ENCODE measurements around the gene CEP170B. TPM values are rescaled to one million over a fixed set of nuclear protein-coding genes. Genes with fewer than 3 reads are reported as not detected.

CEP170B gene
- total RNA-seq, 2 experiments from 2014 or later, result 3.0 TPM

DNA sequence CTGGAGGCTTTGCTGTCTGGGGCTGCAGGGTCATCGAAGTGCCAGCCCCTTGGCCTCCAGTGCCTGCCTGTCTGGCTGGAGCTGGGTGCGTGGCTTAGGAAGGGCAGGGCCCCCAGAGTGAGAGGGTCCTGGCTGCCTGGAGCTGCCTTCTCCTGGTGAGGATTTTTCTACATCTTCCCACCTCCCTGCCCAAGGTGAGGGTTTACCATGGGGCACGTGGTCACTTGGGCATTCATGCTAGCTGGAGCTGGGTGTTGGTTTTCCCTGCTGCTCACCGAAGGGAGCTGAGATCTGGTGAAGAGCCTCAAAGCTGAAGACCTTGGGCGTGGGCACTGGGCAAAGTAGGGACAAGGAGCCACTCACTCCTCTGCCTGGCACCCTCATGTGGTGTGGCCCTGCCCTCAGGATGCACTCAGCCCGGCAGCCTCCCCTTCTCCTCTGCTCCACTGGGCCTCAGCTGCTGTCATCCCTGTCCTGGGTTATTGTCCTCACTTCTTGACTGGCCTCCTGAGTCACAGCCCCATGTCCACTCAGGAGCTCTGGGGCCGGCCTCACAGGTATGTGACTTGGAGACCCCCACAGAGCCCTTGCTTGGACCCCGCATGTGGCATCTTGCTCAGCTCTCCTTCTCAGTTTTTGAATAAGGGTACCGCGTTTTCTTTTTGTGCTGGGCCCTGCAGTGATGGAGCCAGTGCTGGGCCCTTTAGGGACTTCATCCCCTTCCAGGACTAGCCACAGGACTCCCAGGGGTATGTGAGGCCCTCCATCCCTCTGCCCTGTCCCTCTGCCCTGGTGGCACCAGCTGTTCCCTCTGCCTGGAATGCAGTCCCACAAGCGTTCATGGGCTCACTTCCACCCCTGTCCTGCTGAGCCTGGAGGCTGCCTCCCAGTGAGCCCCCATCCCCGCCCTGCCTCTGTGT lies 1.6 kb downstream of the CEP170B start:
- CTCF ChIA-PET, result interaction anchor here (0.6 kb wide), 1 partner anchor 10 kb away, joined by 3 read pairs; no protein-coding TSS in a partner anchor
- peaks cover 12% of the 10 kb centered on the region for H3K4me1 Mint-ChIP-seq
- no peaks in the 10 kb centered on the region for H3K9me3 Mint-ChIP-seq
- no peak overlapping the region for H3K27ac Mint-ChIP-seq
- no peak for DNase-seq
- peaks cover 27% of the 10 kb centered on the region for H3K27me3 Mint-ChIP-seq
- no peaks in the 10 kb centered on the region for H3K36me3 Mint-ChIP-seq (ENCODE audit: low read depth)
- H3K4me3 Mint-ChIP-seq, result peak overlapping the region; percentile 58
- POLR2A ChIA-PET, result no interaction called here

DNA sequence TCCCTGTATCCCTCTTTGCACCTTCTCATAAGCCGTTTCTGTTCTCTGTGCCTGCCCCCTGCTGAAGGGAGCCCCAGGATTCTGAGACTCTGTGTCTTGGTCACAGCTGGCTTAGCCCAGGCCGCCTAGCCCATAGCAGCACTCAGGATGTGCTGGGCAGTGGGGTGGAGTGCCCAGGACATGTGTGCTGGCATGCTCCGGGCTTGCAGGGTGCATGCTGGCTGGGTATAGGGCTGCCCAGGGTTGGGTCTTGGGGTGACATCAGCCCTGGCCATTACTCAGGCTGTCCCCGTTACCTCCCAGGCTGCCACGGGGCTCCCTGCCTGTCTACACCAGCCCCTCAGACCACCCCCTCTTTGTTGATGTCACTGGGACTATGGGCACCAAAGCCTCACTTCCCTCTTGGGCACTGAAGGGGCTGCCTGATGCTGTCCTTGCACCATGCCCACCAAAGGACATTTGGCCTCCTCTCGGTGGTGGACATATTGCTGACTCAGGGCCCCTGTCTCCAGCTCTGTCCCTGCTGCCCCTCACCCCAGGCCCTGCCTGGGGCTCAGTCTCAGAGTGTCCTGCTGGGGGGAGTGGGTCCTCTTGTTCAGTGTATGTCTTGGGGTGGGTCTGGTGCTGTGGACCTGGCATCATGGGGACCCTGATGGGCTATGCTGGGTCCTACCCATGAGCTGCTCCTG lies 2.4 kb downstream of the CEP170B start:
- H3K9me3 Mint-ChIP-seq, result no peaks in the 10 kb centered on the region
- H3K4me3 Mint-ChIP-seq, result peak overlapping the region; percentile 40
- no peaks in the 10 kb centered on the region for H3K36me3 Mint-ChIP-seq (ENCODE audit: low read depth)
- ChIA-PET CTCF (interaction anchor here (0.6 kb wide), 1 partner anchor 9 kb away, joined by 3 read pairs; no protein-coding TSS in a partner anchor), POLR2A (no interaction called here)
- peaks cover 27% of the 10 kb centered on the region for H3K27me3 Mint-ChIP-seq
- peaks cover 14% of the 10 kb centered on the region for H3K4me1 Mint-ChIP-seq
- no peak for DNase-seq
- H3K27ac Mint-ChIP-seq, result no peak overlapping the region

DNA sequence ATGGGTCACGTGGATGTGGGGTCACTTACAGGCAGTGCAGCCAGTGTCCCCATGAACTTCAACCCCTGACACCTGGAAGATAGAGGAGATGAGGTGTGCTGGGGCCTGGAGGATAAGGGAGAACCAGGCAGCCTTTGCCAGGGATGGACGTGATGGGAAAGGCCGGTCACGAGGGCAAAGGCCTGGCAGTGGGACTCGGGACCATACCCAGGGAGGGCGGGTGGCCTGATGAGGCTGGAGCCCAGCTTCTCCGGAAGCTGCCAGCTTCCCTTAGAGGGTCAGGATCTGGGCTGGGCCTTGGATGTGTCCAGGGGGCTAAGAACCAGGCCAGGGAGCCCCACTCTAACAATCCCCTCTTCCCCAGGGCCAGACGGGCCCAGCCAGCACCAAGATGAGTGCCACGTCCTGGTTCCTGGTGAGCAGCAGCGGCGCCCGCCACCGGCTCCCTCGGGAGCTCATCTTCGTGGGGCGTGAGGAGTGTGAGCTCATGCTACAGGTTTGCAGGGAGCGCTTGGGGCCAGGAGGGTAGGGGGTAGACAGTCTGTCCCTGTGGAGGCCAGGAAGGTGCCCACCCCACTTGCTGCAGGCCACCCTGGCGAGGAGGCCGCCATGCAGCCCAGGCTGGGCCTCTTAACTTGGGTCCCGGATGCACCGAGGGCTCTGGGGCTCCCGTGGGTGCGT lies 3.1 kb downstream of the CEP170B start:
- H3K27ac Mint-ChIP-seq, result no peak overlapping the region
- CTCF ChIA-PET, result interaction anchor here (0.8 kb wide), 1 partner anchor 41 kb away, joined by 3 read pairs; no protein-coding TSS in a partner anchor
- DNase-seq, result no peak
- POLR2A ChIA-PET, result no interaction called here
- peaks cover 22% of the 10 kb centered on the region for H3K27me3 Mint-ChIP-seq
- no peaks in the 10 kb centered on the region for H3K36me3 Mint-ChIP-seq (ENCODE audit: low read depth)
- peaks cover 17% of the 10 kb centered on the region for H3K4me1 Mint-ChIP-seq
- no peak overlapping the region for H3K4me3 Mint-ChIP-seq
- H3K9me3 Mint-ChIP-seq, result no peaks in the 10 kb centered on the region

DNA sequence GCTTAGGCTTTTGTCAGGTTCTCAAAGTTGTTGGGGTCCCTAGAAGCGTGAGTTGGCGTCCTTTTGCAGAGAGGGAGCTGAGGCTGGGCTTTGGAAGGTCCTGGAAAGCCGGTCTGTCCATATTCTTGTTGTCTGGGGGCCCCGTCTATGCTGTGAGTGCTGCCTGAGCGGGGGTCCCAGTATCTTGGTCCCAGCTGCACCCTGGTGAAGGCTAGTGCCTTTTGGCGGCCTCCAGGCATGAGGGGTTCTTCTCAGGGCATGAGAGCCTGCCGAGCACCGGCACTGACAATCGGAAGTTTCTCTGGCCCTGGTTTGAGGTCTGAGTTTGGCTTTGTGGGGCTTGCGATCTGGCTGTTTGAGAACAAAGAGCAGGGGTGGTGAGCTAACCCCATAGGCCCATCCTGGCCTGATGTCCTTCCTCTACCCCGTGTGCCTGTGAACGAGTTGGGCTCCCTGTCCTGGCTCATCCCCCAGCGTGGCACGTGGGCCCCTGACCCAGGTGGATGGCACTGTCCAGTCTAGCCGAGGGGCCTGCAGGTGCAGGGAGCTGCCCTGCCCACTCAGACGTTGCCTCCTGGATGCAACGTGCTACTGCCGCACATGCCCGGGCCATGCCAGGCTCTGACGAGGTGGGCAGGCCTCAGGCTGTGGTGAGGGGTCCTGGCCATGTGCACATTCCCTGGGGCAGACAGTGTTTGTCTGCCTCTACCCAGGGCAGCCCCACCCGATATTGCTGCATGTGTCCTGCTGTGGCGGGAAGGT lies 3.9 kb downstream of the CEP170B start:
- H3K4me3 Mint-ChIP-seq, result no peak overlapping the region
- POLR2A ChIA-PET, result no interaction called here
- H3K9me3 Mint-ChIP-seq, result no peaks in the 10 kb centered on the region
- CTCF ChIA-PET, result interaction anchor here (0.8 to 1.4 kb wide), 2 partner anchors 42 to 100 kb away, joined by 3 to 7 read pairs; no protein-coding TSS in a partner anchor
- no peaks in the 10 kb centered on the region for H3K36me3 Mint-ChIP-seq (ENCODE audit: low read depth)
- H3K27ac Mint-ChIP-seq, result no peak overlapping the region
- peaks cover 17% of the 10 kb centered on the region for H3K4me1 Mint-ChIP-seq
- DNase-seq, result no peak
- peaks cover 14% of the 10 kb centered on the region for H3K27me3 Mint-ChIP-seq

DNA sequence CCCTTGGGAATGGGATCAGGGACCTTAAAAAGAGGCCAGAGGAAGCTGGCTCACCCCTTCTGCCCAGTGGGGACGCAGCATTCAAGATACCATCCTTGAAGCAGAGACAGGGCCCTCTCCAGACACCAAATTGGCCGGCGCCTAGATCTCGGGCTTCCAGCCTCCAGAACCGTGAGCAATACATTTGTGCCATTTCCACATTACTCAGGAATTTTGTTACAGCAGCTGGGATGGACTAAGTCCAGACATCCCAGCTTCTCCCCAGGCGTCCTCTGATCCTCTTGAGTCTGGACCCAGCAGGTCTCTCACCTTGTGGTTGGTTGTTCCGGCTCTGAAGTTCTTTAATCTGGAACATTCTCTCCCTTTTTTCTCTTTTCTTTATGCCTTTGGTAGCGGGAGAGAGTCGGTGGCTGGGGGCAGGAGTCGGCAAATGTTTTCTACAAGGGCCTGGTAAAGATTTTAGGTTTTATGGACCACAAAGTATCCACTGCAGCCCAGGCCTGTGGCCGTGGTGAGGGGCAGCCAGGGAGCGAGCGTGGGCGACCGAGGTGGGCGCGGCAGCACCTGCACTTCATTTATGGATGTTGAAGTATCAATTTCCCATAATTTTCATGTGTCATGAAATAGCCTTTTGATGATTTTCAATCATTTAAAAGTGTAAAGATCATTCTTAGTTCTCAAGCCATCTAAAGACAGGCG lies 4.8 kb downstream of the CEP170B start:
- ChIA-PET POLR2A (no interaction called here), CTCF (interaction anchor here (1.4 kb wide), 1 partner anchor 101 kb away, joined by 7 read pairs; no protein-coding TSS in a partner anchor)
- peaks cover 9% of the 10 kb centered on the region for H3K27me3 Mint-ChIP-seq
- H3K27ac Mint-ChIP-seq, result no peak overlapping the region
- DNase-seq, result no peak
- no peak overlapping the region for H3K4me3 Mint-ChIP-seq
- H3K36me3 Mint-ChIP-seq (ENCODE audit: low read depth), result no peaks in the 10 kb centered on the region
- H3K9me3 Mint-ChIP-seq, result no peaks in the 10 kb centered on the region
- H3K4me1 Mint-ChIP-seq, result peaks cover 11% of the 10 kb centered on the region

DNA sequence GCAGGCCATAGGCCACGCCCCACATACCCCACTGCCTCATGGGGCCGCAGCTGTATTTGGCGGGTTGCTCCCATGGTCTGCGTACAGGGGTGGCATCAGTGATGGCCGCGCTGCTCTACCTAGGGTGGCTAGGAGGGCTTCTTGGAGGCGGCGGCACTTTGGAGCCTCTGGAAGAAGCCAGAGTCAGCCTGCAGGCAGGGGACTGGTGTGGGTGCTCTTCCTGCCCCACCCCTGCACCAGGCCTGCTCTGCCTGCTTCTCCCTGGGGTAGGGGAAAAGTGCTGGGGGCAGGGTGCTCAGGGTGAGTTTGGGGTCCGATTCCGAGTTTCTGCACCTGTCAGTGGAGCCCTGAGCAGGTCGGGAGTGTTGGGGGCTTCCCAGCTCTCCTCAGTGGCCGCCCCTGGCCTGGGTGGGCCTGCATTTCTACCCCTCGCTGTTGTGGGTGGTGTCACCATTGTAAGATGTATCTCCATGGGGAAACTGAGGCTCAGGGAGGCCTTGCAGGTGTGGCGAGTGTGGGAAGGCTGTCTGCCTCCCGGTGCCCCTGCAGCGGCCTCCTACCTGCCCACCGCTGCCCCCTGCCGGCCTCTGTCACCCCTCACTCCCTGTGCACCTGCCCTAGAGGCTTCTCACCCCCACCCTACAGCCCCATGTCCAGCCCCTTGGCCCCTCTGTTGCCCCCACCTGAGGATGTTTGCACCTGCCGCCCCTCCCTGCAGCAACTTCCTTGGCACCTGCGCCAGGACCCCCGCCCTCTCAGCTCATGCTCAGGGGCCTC lies 5.5 kb downstream of the CEP170B start:
- ChIA-PET CTCF (interaction anchor here (1.4 kb wide), 1 partner anchor 24 kb away, joined by 3 read pairs; no protein-coding TSS in a partner anchor), POLR2A (no interaction called here)
- H3K4me1 Mint-ChIP-seq, result peaks cover 11% of the 10 kb centered on the region
- no peaks in the 10 kb centered on the region for H3K36me3 Mint-ChIP-seq (ENCODE audit: low read depth)
- H3K9me3 Mint-ChIP-seq, result no peaks in the 10 kb centered on the region
- peaks cover 9% of the 10 kb centered on the region for H3K27me3 Mint-ChIP-seq
- peak; percentile 49 for DNase-seq
- no peak overlapping the region for H3K27ac Mint-ChIP-seq
- no peak overlapping the region for H3K4me3 Mint-ChIP-seq

DNA sequence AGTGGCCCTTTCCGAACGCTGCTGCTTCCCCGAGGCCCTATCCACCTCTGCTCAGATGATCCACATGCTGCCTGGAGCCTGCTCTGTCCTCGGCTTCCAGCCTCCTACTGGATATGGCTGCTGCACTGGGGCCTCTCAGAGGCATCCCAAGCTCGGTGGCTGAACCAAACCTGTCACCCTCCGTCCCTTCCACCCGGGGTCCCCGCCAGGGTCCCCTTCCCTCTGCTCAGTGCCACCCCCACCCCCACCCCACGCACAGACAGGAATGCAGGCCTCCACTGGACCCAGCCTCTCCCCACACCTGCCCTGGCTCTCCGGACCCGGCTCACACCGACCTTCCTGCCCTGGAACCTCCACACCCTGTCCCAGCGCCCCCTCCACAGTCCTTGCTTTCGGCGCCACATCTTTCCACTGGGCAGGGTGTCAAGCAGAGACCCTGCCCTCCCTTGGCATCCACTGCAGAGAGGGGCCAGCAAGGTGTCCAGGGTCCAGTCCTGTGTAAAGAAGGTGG lies 6.1 kb downstream of the CEP170B start:
- H3K27ac Mint-ChIP-seq, result peak overlapping the region; percentile 25
- peaks cover 11% of the 10 kb centered on the region for H3K4me1 Mint-ChIP-seq
- ChIA-PET POLR2A (no interaction called here), CTCF (interaction anchor here (1.4 kb wide), 1 partner anchor 23 kb away, joined by 3 read pairs; no protein-coding TSS in a partner anchor)
- peaks cover 9% of the 10 kb centered on the region for H3K27me3 Mint-ChIP-seq
- H3K4me3 Mint-ChIP-seq, result no peak overlapping the region
- no peaks in the 10 kb centered on the region for H3K36me3 Mint-ChIP-seq (ENCODE audit: low read depth)
- no peak for DNase-seq
- H3K9me3 Mint-ChIP-seq, result no peaks in the 10 kb centered on the region

DNA sequence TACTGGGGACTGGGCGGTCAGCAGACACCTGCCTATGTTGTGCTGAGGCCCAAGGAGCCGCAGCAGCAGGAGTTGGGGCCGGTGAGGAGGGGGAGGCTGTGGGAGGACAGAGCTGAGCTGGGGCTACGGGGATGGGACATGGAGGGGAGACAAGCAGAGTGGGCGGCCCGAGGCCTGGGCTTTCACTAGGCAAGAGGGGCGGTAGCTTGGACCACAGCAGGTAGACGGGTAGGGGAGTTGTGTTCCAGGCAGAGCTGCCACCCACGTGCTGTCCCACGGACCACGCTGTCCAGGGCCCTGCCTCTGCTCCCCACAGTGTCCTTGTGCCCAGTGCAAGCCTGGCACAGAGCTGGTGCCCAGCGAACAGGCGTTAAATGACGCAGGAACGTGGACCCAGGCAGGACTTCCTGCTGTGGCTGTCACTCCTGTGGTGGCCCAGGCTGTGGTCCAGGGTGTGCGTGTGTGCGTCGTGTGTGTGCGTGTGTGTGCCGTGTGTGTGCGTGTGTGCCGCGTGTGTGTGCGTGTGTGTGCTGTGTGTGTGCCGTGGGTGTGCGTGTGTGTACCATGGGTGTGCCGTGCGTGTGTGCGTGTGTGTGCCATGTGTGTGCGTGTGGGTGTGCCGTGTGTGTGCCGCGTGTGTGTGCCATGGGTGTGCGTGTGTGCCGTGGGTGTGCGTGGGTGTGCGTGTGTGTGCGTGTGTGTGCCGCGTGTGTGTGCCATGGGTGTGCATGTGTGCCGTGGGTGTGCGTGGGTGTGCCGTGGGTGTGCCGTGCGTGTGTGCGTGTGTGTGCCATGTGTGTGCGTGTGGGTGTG lies 6.8 kb downstream of the CEP170B start:
- no peak for DNase-seq
- H3K27ac Mint-ChIP-seq, result peak overlapping the region; percentile 25
- H3K4me1 Mint-ChIP-seq, result peaks cover 7% of the 10 kb centered on the region
- POLR2A ChIA-PET, result no interaction called here
- H3K36me3 Mint-ChIP-seq (ENCODE audit: low read depth), result no peaks in the 10 kb centered on the region
- H3K27me3 Mint-ChIP-seq, result peaks cover 5% of the 10 kb centered on the region
- H3K4me3 Mint-ChIP-seq, result no peak overlapping the region
- CTCF ChIA-PET, result interaction anchor here (1.4 kb wide), 1 partner anchor 23 kb away, joined by 3 read pairs; no protein-coding TSS in a partner anchor
- H3K9me3 Mint-ChIP-seq, result no peaks in the 10 kb centered on the region

DNA sequence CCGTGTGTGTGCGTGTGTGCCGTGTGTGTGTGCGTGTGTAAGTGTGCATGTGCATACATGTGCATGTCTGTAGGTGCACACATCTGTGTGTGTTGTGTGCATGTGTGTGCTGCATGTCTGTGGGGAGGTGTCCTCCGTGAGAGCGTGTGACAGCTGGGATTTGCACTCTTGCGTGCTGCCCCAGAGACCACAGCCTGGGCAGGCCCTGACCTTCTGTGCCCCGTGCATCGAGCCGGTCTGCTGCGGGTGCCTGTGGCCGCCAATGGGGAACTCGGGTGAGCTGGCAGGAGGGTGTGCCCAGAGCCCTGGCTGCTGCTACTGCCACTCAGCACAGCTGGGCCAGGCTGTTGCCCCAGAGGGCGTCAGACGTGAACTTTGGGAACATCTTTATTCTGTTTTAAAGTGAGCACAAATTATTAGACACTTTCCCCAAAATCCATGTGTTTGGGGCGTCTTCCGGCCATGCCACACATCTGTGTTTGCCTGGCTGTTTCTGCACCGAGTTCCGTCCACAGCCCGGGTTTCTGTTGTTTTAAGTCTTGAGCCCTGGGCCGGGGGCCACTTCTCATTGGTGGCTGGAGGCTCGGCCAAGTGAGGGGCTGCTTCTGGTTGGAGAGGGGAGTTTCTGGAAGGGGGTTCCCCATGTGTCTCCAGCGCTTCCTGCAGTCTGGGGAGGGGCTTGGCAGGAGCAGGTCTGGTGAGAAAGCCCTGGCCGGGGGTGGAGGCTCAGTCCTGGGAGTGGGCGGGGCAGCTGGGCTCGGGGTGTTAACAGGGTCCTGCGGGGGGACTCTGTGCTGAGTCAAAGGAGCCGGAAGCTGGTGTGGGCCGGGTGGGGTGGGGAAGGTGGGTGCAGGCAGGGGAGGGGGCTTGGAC lies 7.6 kb downstream of the CEP170B start:
- no peaks in the 10 kb centered on the region for H3K9me3 Mint-ChIP-seq
- peaks cover 5% of the 10 kb centered on the region for H3K4me1 Mint-ChIP-seq
- H3K27me3 Mint-ChIP-seq, result no peaks in the 10 kb centered on the region
- H3K4me3 Mint-ChIP-seq, result no peak overlapping the region
- ChIA-PET POLR2A (no interaction called here), CTCF (no interaction called here)
- no peak for DNase-seq
- H3K36me3 Mint-ChIP-seq (ENCODE audit: low read depth), result no peaks in the 10 kb centered on the region
- H3K27ac Mint-ChIP-seq, result no peak overlapping the region

All from activated CD4-positive, alpha-beta T cell treated with anti-CD3 and anti-CD28 coated beads, Interleukin-2, amount 10 ng/mL, durations not matched to agents 7 days and 5 days (primary cell).